ENCODE data around the gene RASGRF1.

Gene RASGRF1

GRCh38 chr15:78981532-78982313, 108.9 kb downstream of the RASGRF1 start:
- DNase-seq = no peak

- peak; percentile 55 for DNase-seq
These were observed 110.9 kb downstream of the RASGRF1 start for GRCh38 chr15:78979456-78980320.

GRCh38 chr15:78978601-78979179, 111.9 kb downstream of the RASGRF1 start:
- DNase-seq = no peak

GRCh38 chr15:78977591-78978347, 112.8 kb downstream of the RASGRF1 start:
- DNase-seq = no peak

GRCh38 chr15:78977091-78977571, 113.4 kb downstream of the RASGRF1 start:
- no peak for DNase-seq

- DNase-seq = no peak
These were observed 113.9 kb downstream of the RASGRF1 start for GRCh38 chr15:78976691-78977090.

GRCh38 chr15:78974272-78974918, 116.2 kb downstream of the RASGRF1 start:
- no peak for DNase-seq

- DNase-seq = no peak
These were observed 120.8 kb downstream of the RASGRF1 start for GRCh38 chr15:78969687-78970349.

- no peak for DNase-seq
These were observed 121.9 kb downstream of the RASGRF1 start for GRCh38 chr15:78968539-78969271.

GRCh38 chr15:78968114-78968513, 122.5 kb downstream of the RASGRF1 start:
- DNase-seq = no peak

- no peak for DNase-seq
These were observed 130.3 kb downstream of the RASGRF1 start for GRCh38 chr15:78960308-78960707.

- DNase-seq = no peak
These were observed 131.2 kb downstream of the RASGRF1 start for GRCh38 chr15:78959360-78959759.

GRCh38 chr15:78957416-78958093, 133.0 kb downstream of the RASGRF1 start:
- no peak for DNase-seq

GRCh38 chr15:78956937-78957336, 133.6 kb downstream of the RASGRF1 start:
- DNase-seq = no peak

GRCh38 chr15:78955355-78955754, 135.2 kb downstream of the RASGRF1 start:
- no peak for DNase-seq

- no peak for DNase-seq
These were observed 138.7 kb downstream of the RASGRF1 start for GRCh38 chr15:78951841-78952238.

GRCh38 chr15:78950902-78951840, 139.4 kb downstream of the RASGRF1 start:
- DNase-seq = no peak

- no peak for DNase-seq
These were observed 140.2 kb downstream of the RASGRF1 start for GRCh38 chr15:78950343-78950742.

GRCh38 chr15:78949461-78949860, 141.1 kb downstream of the RASGRF1 start:
- DNase-seq = no peak
